Neural cell (in vitro differentiated cells): ENCODE results near the gene CAPN13. TPM values are rescaled to one million over a fixed set of nuclear protein-coding genes. Genes with fewer than 3 reads are reported as not detected.

Experiments
- H2AFZ ChIP-seq: fragments of 200-600, 300-800 bp; sonication (generic), shearing (Covaris generic); 2 replicates; pipeline ENCODE4 v1.6.0; 2014; ENCODE audit warnings: low read depth, mild to moderate bottlenecking, antibody characterized with exemption, low read length, moderate library complexity
- H3F3A ChIP-seq: fragments of 200-600 bp; shearing (Covaris generic); 2 replicates; pipeline ENCODE4 v1.6.1; 2016; ENCODE audit warnings: mild to moderate bottlenecking, moderate library complexity, mixed read lengths, antibody characterized with exemption, low read length; ENCODE audit not compliant: insufficient read depth, poor library complexity, severe bottlenecking
- H3K27ac ChIP-seq: fragments of 200-600, 300-800 bp; sonication (generic), shearing (Covaris generic); 2 replicates; pipeline ENCODE4 v1.5.1; 2014; ENCODE audit warnings: mild to moderate bottlenecking, low read length, moderate library complexity
- H3K27me3 ChIP-seq: fragments of 300-800, 200-600 bp; sonication (generic), shearing (Covaris generic); 2 replicates; pipeline ENCODE4 v1.6.0; 2014; ENCODE audit warnings: mild to moderate bottlenecking, low read depth, low read length, moderate library complexity; ENCODE audit not compliant: insufficient read depth
- H3K36me3 ChIP-seq: fragments of 300-800, 200-600 bp; sonication (generic), shearing (Covaris generic); 2 replicates; pipeline ENCODE4 v1.5.1; 2014; ENCODE audit warnings: mild to moderate bottlenecking, antibody characterized with exemption, low read length, moderate library complexity; ENCODE audit not compliant: insufficient read depth
- H3K4me2 ChIP-seq: fragments of 300-800, 200-600 bp; sonication (generic), shearing (Covaris generic); 2 replicates; pipeline ENCODE4 v1.6.0; 2014; ENCODE audit warnings: mild to moderate bottlenecking, low read length
- H3K4me3 ChIP-seq: fragments of 300-800, 200-600 bp; sonication (generic), shearing (Covaris generic); 2 replicates; pipeline ENCODE4 v1.5.1; 2014; ENCODE audit warnings: mild to moderate bottlenecking, low read length, moderate library complexity
- H3K79me2 ChIP-seq: fragments of 200-600 bp; shearing (Covaris generic); replicated peaks from 2 replicates; pipeline ENCODE4 v1.6.0; 2014; ENCODE audit warnings: mild to moderate bottlenecking, low read length, moderate library complexity; ENCODE audit not compliant: insufficient read depth
- H3K9ac ChIP-seq: fragments of 300-800, 200-600 bp; sonication (generic), shearing (Covaris generic); 2 replicates; pipeline ENCODE4 v1.6.1; 2016; ENCODE audit warnings: mild to moderate bottlenecking, low read length, mixed read lengths
- H3K9me2 ChIP-seq: fragments of 200-600 bp; shearing (Covaris generic); 2 replicates; pipeline ENCODE4 v1.6.1; 2016; ENCODE audit warnings: mild to moderate bottlenecking, low read length, mixed read lengths; ENCODE audit not compliant: insufficient read depth
- H3K9me3 ChIP-seq: fragments of 200-600, 300-800 bp; sonication (generic), shearing (Covaris generic); 2 replicates; pipeline ENCODE4 v1.6.1; 2016; ENCODE audit warnings: mild to moderate bottlenecking, mixed run types, low read length, moderate library complexity, mixed read lengths
- H4K20me1 ChIP-seq: fragments of 200-600 bp; shearing (Covaris generic); 2 replicates; pipeline ENCODE4 v1.6.1; 2016; ENCODE audit warnings: mild to moderate bottlenecking, mixed run types; ENCODE audit not compliant: insufficient read depth
- EP300 ChIP-seq: fragments of 450-650 bp; conservative IDR thresholded peaks from 2 replicates; pipeline ENCODE4 v1.6.1; 2014; ENCODE audit warnings: antibody characterized with exemption, mild to moderate bottlenecking, moderate library complexity; ENCODE audit not compliant: poor library complexity, severe bottlenecking
- EZH2 ChIP-seq: fragments of 200-600, 300-800 bp; shearing (Covaris generic), sonication (generic); IDR thresholded peaks from 2 replicates; pipeline ENCODE4 v1.6.1; 2014; ENCODE audit warnings: antibody characterized with exemption, low read length, borderline replicate concordance, mild to moderate bottlenecking; ENCODE audit not compliant: insufficient read depth, poor library complexity, severe bottlenecking
- MXI1 ChIP-seq: fragments of 450-650 bp; conservative IDR thresholded peaks from 2 replicates; pipeline ENCODE4 v1.6.1; 2014; ENCODE audit warnings: antibody characterized with exemption, mild to moderate bottlenecking; ENCODE audit not compliant: poor library complexity, severe bottlenecking
- POLR2AphosphoS5 ChIP-seq: IDR thresholded peaks from 2 replicates; pipeline ENCODE4 v1.6.1; 2012
- RAD21 ChIP-seq: fragments of 450-650 bp; conservative IDR thresholded peaks from 2 replicates; pipeline ENCODE4 v1.6.1; 2014; ENCODE audit warnings: antibody characterized with exemption, mild to moderate bottlenecking, moderate library complexity
- SMC3 ChIP-seq: fragments of 450-650 bp; conservative IDR thresholded peaks from 2 replicates; pipeline ENCODE4 v1.6.1; 2014; ENCODE audit warnings: antibody characterized with exemption, mild to moderate bottlenecking, moderate library complexity; ENCODE audit not compliant: poor library complexity
- TAF1 ChIP-seq: IDR thresholded peaks from 2 replicates; pipeline ENCODE4 v1.6.1; 2012; ENCODE audit warnings: low read depth
- polyA plus RNA-seq: library from polyadenylated mRNA; depleted of rRNA; stranded (reverse); fragments of >200 nt; gene quantifications from 2 replicates; pipeline ENCODE4 v1.2.3, GENCODE V29; 2014
- TF ChIP-seq, protein P1 (sequence below): fragments of 450-650 bp; IDR thresholded peaks from 2 replicates; pipeline ENCODE4 v1.5.1; 2014; ENCODE audit warnings: antibody characterized with exemption, mild to moderate bottlenecking, moderate library complexity; ENCODE audit not compliant: poor library complexity, severe bottlenecking
- TF ChIP-seq, protein P2 (sequence below): IDR thresholded peaks from 2 replicates; pipeline ENCODE4 v1.6.1; 2012; ENCODE audit warnings: borderline replicate concordance

Gene CAPN13
- polyA plus RNA-seq, 1 donor from 2014 or later = not detected

DNA sequence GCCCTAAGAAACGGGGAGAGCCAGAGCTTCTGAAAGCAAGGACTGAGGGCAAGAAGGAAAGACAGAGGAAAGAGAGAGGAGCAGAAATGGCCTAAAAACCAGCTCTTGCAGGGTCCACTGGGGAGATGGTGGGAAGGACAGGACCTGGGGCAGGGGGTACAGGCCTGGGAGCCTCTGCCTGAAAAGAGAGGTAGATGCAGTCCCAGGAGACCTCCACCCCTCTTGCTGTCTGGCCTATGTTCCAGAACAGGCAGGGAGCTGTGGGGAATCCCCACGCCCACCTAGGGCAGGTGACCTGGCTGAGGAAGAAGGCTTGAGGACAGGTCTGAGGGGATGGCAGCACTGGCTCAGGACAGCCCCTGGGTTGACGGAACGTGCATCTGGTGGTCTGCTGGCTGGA lies 4.6 kb downstream of the CAPN13 start:
- Histone ChIP-seq H3K79me2 (no peaks in the 10 kb centered on the region), H3K36me3 (no peaks in the 10 kb centered on the region), H3K9me2 (no peaks in the 10 kb centered on the region), H4K20me1 (no peaks in the 10 kb centered on the region), H3K9me3 (no peaks in the 10 kb centered on the region), H3F3A (no peaks in the 10 kb centered on the region), H3K4me2 (no peak overlapping the region), H3K27ac (no peak overlapping the region), H3K9ac (no peak overlapping the region), H3K4me3 (no peak overlapping the region), H2AFZ (no peak overlapping the region), H3K27me3 (no peaks in the 10 kb centered on the region)
- no peak for TF ChIP-seq EZH2

DNA sequence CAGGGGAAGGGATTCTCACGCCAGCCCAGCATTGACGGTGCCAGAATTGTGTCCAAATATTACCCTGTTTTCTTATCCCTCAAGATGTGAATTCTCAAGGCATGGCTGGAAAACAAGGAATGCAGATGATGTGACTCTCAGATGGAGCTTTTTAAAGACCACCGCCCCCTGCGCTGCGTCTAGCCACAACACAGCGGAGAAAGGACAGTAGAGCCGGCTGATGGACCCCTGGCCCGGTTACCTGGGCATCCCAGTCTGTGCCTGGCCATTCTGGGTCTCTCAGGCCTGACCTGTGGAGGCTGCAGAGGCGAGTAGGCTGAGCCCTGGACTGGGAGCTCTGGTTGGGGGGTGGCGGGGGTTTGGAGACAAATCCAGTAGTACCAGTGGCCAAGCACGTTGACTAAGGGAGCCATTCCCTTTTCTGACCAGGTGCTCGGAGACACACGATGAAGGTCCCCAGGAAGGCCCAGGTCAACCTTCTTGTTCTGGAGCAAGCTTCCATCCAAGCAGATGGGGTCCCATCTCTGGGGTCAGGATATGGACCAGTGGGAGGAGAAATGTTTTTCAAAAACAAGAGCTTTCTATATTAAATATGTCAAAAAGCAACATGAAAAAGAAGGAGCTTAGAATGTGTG lies 5.3 kb downstream of the CAPN13 start:
- no peaks in the 10 kb centered on the region for H3F3A ChIP-seq

More for the DNA sequence above, 5.3 kb downstream of the CAPN13 start:
- H4K20me1 ChIP-seq = no peaks in the 10 kb centered on the region
- H3K36me3 ChIP-seq = no peaks in the 10 kb centered on the region
- H3K79me2 ChIP-seq = no peaks in the 10 kb centered on the region
- H3K9ac ChIP-seq = no peak overlapping the region
- TF ChIP-seq TAF1 (no peak), SMC3 (no peak), EZH2 (no peak), EP300 (no peak), MXI1 (no peak), POLR2AphosphoS5 (no peak), RAD21 (no peak)
- TF ChIP-seq, protein P1, sequence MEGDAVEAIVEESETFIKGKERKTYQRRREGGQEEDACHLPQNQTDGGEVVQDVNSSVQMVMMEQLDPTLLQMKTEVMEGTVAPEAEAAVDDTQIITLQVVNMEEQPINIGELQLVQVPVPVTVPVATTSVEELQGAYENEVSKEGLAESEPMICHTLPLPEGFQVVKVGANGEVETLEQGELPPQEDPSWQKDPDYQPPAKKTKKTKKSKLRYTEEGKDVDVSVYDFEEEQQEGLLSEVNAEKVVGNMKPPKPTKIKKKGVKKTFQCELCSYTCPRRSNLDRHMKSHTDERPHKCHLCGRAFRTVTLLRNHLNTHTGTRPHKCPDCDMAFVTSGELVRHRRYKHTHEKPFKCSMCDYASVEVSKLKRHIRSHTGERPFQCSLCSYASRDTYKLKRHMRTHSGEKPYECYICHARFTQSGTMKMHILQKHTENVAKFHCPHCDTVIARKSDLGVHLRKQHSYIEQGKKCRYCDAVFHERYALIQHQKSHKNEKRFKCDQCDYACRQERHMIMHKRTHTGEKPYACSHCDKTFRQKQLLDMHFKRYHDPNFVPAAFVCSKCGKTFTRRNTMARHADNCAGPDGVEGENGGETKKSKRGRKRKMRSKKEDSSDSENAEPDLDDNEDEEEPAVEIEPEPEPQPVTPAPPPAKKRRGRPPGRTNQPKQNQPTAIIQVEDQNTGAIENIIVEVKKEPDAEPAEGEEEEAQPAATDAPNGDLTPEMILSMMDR = no peak
- TF ChIP-seq, protein P2, sequence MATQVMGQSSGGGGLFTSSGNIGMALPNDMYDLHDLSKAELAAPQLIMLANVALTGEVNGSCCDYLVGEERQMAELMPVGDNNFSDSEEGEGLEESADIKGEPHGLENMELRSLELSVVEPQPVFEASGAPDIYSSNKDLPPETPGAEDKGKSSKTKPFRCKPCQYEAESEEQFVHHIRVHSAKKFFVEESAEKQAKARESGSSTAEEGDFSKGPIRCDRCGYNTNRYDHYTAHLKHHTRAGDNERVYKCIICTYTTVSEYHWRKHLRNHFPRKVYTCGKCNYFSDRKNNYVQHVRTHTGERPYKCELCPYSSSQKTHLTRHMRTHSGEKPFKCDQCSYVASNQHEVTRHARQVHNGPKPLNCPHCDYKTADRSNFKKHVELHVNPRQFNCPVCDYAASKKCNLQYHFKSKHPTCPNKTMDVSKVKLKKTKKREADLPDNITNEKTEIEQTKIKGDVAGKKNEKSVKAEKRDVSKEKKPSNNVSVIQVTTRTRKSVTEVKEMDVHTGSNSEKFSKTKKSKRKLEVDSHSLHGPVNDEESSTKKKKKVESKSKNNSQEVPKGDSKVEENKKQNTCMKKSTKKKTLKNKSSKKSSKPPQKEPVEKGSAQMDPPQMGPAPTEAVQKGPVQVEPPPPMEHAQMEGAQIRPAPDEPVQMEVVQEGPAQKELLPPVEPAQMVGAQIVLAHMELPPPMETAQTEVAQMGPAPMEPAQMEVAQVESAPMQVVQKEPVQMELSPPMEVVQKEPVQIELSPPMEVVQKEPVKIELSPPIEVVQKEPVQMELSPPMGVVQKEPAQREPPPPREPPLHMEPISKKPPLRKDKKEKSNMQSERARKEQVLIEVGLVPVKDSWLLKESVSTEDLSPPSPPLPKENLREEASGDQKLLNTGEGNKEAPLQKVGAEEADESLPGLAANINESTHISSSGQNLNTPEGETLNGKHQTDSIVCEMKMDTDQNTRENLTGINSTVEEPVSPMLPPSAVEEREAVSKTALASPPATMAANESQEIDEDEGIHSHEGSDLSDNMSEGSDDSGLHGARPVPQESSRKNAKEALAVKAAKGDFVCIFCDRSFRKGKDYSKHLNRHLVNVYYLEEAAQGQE = no peak
- H3K4me3 ChIP-seq = no peak overlapping the region
- H3K27ac ChIP-seq = no peak overlapping the region
- no peak overlapping the region for H2AFZ ChIP-seq
- H3K27me3 ChIP-seq = no peaks in the 10 kb centered on the region
- no peaks in the 10 kb centered on the region for H3K9me2 ChIP-seq
- no peak overlapping the region for H3K4me2 ChIP-seq
- H3K9me3 ChIP-seq = no peaks in the 10 kb centered on the region
